Measurements from ENCODE around the gene CEMIP. TPM values are rescaled to one million over a fixed set of nuclear protein-coding genes. Genes with fewer than 3 reads are reported as not detected.
A peak's percentile ranks its signal among the peaks of the same experiment; 100 is the strongest.

The CEMIP gene
- total RNA-seq, 1 donor from 2014 or later = 3.6 TPM

GRCh38 chr15:80926126-80926525 lies 147.0 kb downstream of the CEMIP start:
- no peak overlapping the region for H3K27ac ChIP-seq (ENCODE audit: low read depth, low read length)
- H3K27me3 ChIP-seq (ENCODE audit: insufficient read depth, low read length) = no peaks in the 10 kb centered on the region
- no peak overlapping the region for H3K4me3 Mint-ChIP-seq (ENCODE audit: unreplicated experiment)
- H4K20me1 ChIP-seq (ENCODE audit: insufficient read depth, low read length) = no peaks in the 10 kb centered on the region
- H3K4me1 Mint-ChIP-seq (ENCODE audit: low read depth, unreplicated experiment) = peaks cover 5% of the 10 kb centered on the region
- H3K9me3 Mint-ChIP-seq (ENCODE audit: unreplicated experiment) = no peaks in the 10 kb centered on the region
- no peaks in the 10 kb centered on the region for H3K9me3 ChIP-seq (ENCODE audit: insufficient read depth, low read depth, low read length)
- no peaks in the 10 kb centered on the region for H3K79me2 ChIP-seq (ENCODE audit: insufficient read depth, low read length)
- TF ChIP-seq EZH2 (IDR thresholded peaks at IDR 0.05; ENCODE audit: insufficient read depth, low read length) (no peak), CTCF (IDR thresholded peaks at IDR 0.05; ENCODE audit: insufficient read depth, low read depth, low read length) (no peak)
- H3K36me3 Mint-ChIP-seq (ENCODE audit: low read depth, unreplicated experiment) = peaks cover 13% of the 10 kb centered on the region
- no peak overlapping the region for H3K9ac ChIP-seq (ENCODE audit: low read length)
- peaks cover 27% of the 10 kb centered on the region for H3K27me3 Mint-ChIP-seq (ENCODE audit: low read depth, unreplicated experiment)
- no peak overlapping the region for H3K4me3 ChIP-seq (ENCODE audit: insufficient read depth, low read depth, low read length)
- H3K4me2 ChIP-seq (ENCODE audit: low read length) = peak overlapping the region; percentile 40
- H3K4me1 ChIP-seq (ENCODE audit: insufficient read depth, low read length) = peaks cover 30% of the 10 kb centered on the region
- H3K36me3 ChIP-seq (ENCODE audit: insufficient read depth, low read length) = peaks cover 5% of the 10 kb centered on the region
- no peak for FAIRE-seq
- no peak overlapping the region for H3K27ac Mint-ChIP-seq (ENCODE audit: unreplicated experiment)
- no peak for DNase-seq (ENCODE audit: low read depth)
- no peak overlapping the region for H2AFZ ChIP-seq (ENCODE audit: low read depth, low read length)

- TF ChIP-seq EZH2 (IDR thresholded peaks at IDR 0.05; ENCODE audit: insufficient read depth, low read length) = no peak
- no peak for TF ChIP-seq CTCF (IDR thresholded peaks at IDR 0.05; ENCODE audit: insufficient read depth, low read depth, low read length)
- peaks cover 12% of the 10 kb centered on the region for H3K27me3 Mint-ChIP-seq (ENCODE audit: low read depth, unreplicated experiment)
- FAIRE-seq = peak; percentile 97
- peaks cover 8% of the 10 kb centered on the region for H3K4me1 Mint-ChIP-seq (ENCODE audit: low read depth, unreplicated experiment)
- Histone ChIP-seq H3K4me3 (ENCODE audit: insufficient read depth, low read depth, low read length) (peak overlapping the region; percentile 6), H3K27ac (ENCODE audit: low read depth, low read length) (peak overlapping the region; percentile 76), H3K9me3 (ENCODE audit: insufficient read depth, low read depth, low read length) (no peaks in the 10 kb centered on the region), H3K9ac (ENCODE audit: low read length) (peak overlapping the region; percentile 68), H3K27me3 (ENCODE audit: insufficient read depth, low read length) (no peaks in the 10 kb centered on the region), H3K79me2 (ENCODE audit: insufficient read depth, low read length) (no peaks in the 10 kb centered on the region), H3K4me2 (ENCODE audit: low read length) (peak overlapping the region; percentile 71), H3K36me3 (ENCODE audit: insufficient read depth, low read length) (no peaks in the 10 kb centered on the region), H2AFZ (ENCODE audit: low read depth, low read length) (no peak overlapping the region), H4K20me1 (ENCODE audit: insufficient read depth, low read length) (no peaks in the 10 kb centered on the region), H3K4me1 (ENCODE audit: insufficient read depth, low read length) (peaks cover 31% of the 10 kb centered on the region)
- peaks cover 9% of the 10 kb centered on the region for H3K36me3 Mint-ChIP-seq (ENCODE audit: low read depth, unreplicated experiment)
- H3K4me3 Mint-ChIP-seq (ENCODE audit: unreplicated experiment) = no peak overlapping the region
- no peak overlapping the region for H3K27ac Mint-ChIP-seq (ENCODE audit: unreplicated experiment)
- H3K9me3 Mint-ChIP-seq (ENCODE audit: unreplicated experiment) = no peaks in the 10 kb centered on the region
- DNase-seq (ENCODE audit: low read depth) = peak; percentile 94
These were observed 150.1 kb downstream of the CEMIP start for GRCh38 chr15:80929225-80929624.

GRCh38 chr15:80929689-80930088 lies 150.5 kb downstream of the CEMIP start:
- Histone ChIP-seq H3K4me3 (ENCODE audit: insufficient read depth, low read depth, low read length) (peak overlapping the region; percentile 6), H4K20me1 (ENCODE audit: insufficient read depth, low read length) (no peaks in the 10 kb centered on the region), H3K4me1 (ENCODE audit: insufficient read depth, low read length) (peaks cover 36% of the 10 kb centered on the region), H3K36me3 (ENCODE audit: insufficient read depth, low read length) (no peaks in the 10 kb centered on the region), H3K27ac (ENCODE audit: low read depth, low read length) (peak overlapping the region; percentile 76), H2AFZ (ENCODE audit: low read depth, low read length) (no peak overlapping the region), H3K79me2 (ENCODE audit: insufficient read depth, low read length) (no peaks in the 10 kb centered on the region), H3K9ac (ENCODE audit: low read length) (peak overlapping the region; percentile 68), H3K9me3 (ENCODE audit: insufficient read depth, low read depth, low read length) (no peaks in the 10 kb centered on the region), H3K27me3 (ENCODE audit: insufficient read depth, low read length) (no peaks in the 10 kb centered on the region), H3K4me2 (ENCODE audit: low read length) (peak overlapping the region; percentile 71)
- Mint-ChIP-seq H3K4me3 (ENCODE audit: unreplicated experiment) (no peak overlapping the region), H3K9me3 (ENCODE audit: unreplicated experiment) (no peaks in the 10 kb centered on the region), H3K27me3 (ENCODE audit: low read depth, unreplicated experiment) (peaks cover 9% of the 10 kb centered on the region), H3K4me1 (ENCODE audit: low read depth, unreplicated experiment) (peaks cover 13% of the 10 kb centered on the region), H3K27ac (ENCODE audit: unreplicated experiment) (no peak overlapping the region), H3K36me3 (ENCODE audit: low read depth, unreplicated experiment) (peaks cover 7% of the 10 kb centered on the region)
- no peak for FAIRE-seq
- peak; percentile 86 for DNase-seq (ENCODE audit: low read depth)
- no peak for TF ChIP-seq CTCF (IDR thresholded peaks at IDR 0.05; ENCODE audit: insufficient read depth, low read depth, low read length)
